Right kidney (tissue), 1 donor: Measurements from ENCODE around the gene SLC25A33.
"Not testable (repeated sequence)": the region's sequence is repeated elsewhere in the genome, so short reads cannot be mapped to it uniquely, and the experiment has no call there.

Source experiments
- DNase-seq: peaks from one replicate; pipeline ENCODE4 v3.0.0-alpha.2; 2016

Gene SLC25A33

DNA sequence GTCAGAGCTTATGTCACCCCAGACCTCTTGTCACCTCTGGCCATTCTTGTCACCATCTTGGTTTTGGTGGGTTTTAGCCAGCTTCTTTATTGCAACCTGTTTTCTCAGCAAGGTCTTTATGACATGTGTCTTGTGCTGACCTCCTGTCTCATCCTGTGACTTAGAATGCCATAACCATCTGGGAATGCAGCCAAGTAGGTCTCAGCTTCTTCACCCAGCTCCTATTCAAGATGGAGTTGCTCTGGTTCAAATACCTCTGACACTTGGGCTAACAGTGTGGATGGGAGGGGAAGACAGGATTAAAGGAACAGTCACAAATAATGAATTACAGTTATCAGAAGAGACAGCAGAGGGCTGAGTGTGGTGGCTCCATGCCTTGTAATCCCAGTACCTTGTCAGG is 81.8 kb downstream of the SLC25A33 start:
- no peak for DNase-seq

GRCh38 chr1:9624081-9624480 is 84.8 kb downstream of the SLC25A33 start:
- no peak for DNase-seq

- not testable (repeated sequence) for DNase-seq
Observed at GRCh38 chr1:9625030-9625429, 85.8 kb downstream of the SLC25A33 start.

DNA sequence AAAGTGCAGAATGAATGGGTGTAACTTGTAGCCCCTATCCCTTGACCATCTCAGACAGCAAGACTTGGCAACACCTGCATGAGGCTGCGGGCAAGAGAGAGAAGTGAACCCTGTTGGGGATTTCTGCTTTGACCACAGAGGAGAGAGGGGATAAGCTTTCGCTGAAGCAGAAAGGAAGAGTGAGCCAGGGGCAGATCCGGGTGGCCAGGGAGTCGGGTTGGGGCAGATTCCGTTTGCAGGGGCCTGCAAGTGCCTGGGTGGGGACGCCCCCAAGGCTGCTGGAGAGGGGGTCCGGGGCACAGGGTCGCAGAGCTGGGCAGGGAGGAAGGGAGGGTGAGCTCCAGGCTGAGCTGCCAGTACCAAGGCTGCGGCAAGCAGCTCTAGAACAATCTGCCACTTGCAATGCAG is 86.9 kb downstream of the SLC25A33 start:
- no peak for DNase-seq

GRCh38 chr1:9628541-9629444 is 89.5 kb downstream of the SLC25A33 start:
- no peak for DNase-seq

DNA sequence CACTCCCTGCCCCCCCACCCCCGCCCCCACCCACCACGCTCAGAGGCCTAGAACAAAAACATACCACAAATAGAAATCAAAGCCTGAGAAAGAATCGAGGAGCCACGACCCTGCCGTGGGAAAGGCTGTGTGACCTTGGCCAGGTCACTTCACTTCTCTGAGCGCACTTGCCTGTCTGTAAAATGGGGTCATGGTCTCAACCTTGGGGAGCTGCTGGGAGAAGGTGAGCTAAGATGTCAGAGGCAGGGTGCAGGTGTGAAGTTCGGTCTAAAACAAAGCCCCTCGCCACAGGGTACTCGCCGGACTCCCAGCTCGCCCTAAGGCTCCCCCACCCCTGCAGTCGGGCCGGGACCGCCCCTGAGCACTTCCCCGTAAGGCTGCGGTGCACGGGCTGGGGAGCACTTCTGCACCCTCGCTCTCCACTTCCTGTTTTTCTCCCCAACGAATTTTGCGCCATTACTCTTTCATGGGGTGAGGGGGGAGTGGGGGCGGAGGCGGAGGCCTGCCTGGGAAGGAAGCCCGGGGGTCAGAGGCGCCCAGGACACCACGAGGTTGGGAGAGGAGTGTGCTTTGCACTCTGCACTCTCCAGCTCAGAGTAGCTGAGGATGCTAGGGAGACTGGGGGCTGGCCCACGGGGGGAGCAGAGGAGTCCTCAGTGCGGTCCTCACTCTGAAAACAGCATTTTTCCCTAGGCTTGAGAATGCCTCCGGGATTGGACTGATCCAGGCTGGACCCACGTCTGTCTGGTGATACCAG is 90.4 kb downstream of the SLC25A33 start:
- DNase-seq, result no peak

GRCh38 chr1:9630331-9631111 is 91.3 kb downstream of the SLC25A33 start:
- no peak for DNase-seq

GRCh38 chr1:9631613-9632012 is 92.3 kb downstream of the SLC25A33 start:
- DNase-seq, result no peak

- no peak for DNase-seq
Observed at GRCh38 chr1:9633493-9633892, 94.2 kb downstream of the SLC25A33 start.

DNA sequence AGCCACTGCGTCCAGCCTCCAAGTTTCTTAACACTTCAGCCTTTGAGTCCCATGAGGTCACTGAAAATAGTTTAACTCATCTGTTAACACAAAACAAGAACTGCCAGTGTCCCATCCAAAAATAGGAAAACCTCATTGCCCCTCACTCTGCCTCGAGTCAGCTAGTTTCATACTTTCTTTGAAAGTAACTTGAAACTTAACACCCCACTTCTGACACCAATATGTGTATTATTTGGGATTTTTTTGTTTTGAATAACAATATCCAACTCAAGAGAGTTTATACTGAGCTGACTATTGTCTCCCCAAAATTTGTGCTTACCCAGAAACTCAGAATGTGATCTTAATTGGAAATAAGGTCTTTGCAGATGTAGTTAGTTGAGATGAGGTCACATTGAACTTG is 95.3 kb downstream of the SLC25A33 start:
- no peak for DNase-seq
